HepG2 (cell line): Measurements from ENCODE around the gene SCYL1. TPM values are rescaled to one million over a fixed set of nuclear protein-coding genes. Genes with fewer than 3 reads are reported as not detected.
A peak's percentile ranks its signal among the peaks of the same experiment; 100 is the strongest.

Experiments
- ARID3A ChIP-seq: IDR thresholded peaks from 2 replicates; pipeline ENCODE4 v1.6.1; 2012; ENCODE audit warnings: low read depth, low read length, improper control_type of control experiment
- EHMT2 ChIP-seq: fragments of 200-600 bp; sonication (generic); IDR thresholded peaks from 2 replicates; pipeline ENCODE4 v1.7.0; 2017; ENCODE audit warnings: antibody characterized with exemption, low read depth, low read length, borderline replicate concordance
- ESRRA ChIP-seq: sonication (generic); formaldehyde crosslinking; IDR thresholded peaks from 2 replicates; pipeline ENCODE4 v1.5.1; 2020; ENCODE audit warnings: mild to moderate bottlenecking, low read depth, missing genetic modification reagents
- GLI4 ChIP-seq: sonication (generic); formaldehyde crosslinking; IDR thresholded peaks from 2 replicates; pipeline ENCODE4 v1.5.1; 2020; ENCODE audit warnings: missing genetic modification reagents, mild to moderate bottlenecking, moderate library complexity, borderline replicate concordance
- KDM1A ChIP-seq: IDR thresholded peaks from 2 replicates; pipeline ENCODE4 v1.6.1; 2016; ENCODE audit warnings: missing compliant biosample characterization
- MLLT10 ChIP-seq: sonication (generic); formaldehyde crosslinking; IDR thresholded peaks from 2 replicates; pipeline ENCODE4 v1.4.0; 2020; ENCODE audit warnings: missing genetic modification reagents
- NPAS2 ChIP-seq: sonication (generic); formaldehyde crosslinking; IDR thresholded peaks from 2 replicates; pipeline ENCODE4 v1.8.0; 2022; ENCODE audit warnings: mild to moderate bottlenecking, missing genetic modification reagents, borderline replicate concordance
- PAWR ChIP-seq: sonication (generic); formaldehyde crosslinking; IDR thresholded peaks from 2 replicates; pipeline ENCODE4 v1.4.0; 2020; ENCODE audit warnings: missing genetic modification reagents, mild to moderate bottlenecking, borderline replicate concordance
- RFX3 ChIP-seq: IDR thresholded peaks from 2 replicates; pipeline ENCODE4 v1.6.1; 2016; ENCODE audit warnings: missing biosample characterization, missing genetic modification reagents
- RFXAP ChIP-seq: sonication (generic); formaldehyde crosslinking; IDR thresholded peaks from 2 replicates; pipeline ENCODE4 v1.4.0; 2020; ENCODE audit warnings: missing genetic modification reagents, borderline replicate concordance
- SIN3A ChIP-seq: IDR thresholded peaks from 2 replicates; pipeline ENCODE4 v1.6.1; 2011; ENCODE audit warnings: low read depth, mild to moderate bottlenecking, control low read depth, low read length, borderline replicate concordance
- TARDBP ChIP-seq: sonication (generic); formaldehyde crosslinking; IDR thresholded peaks from 2 replicates; pipeline ENCODE4 v1.8.0; 2022; ENCODE audit warnings: mild to moderate bottlenecking, missing genetic modification reagents
- TBL1XR1 ChIP-seq: fragments of 150-350 bp; IDR thresholded peaks from 2 replicates; pipeline ENCODE4 v1.6.1; 2014; ENCODE audit warnings: borderline replicate concordance, low read length; ENCODE audit not compliant: partially characterized antibody
- TFAP4 ChIP-seq: sonication (generic); IDR thresholded peaks from 2 replicates; pipeline ENCODE4 v1.6.1; 2016; ENCODE audit warnings: low read depth, borderline replicate concordance
- ZC3H13 ChIP-seq: sonication (generic); formaldehyde crosslinking; IDR thresholded peaks from 2 replicates; pipeline ENCODE4 v1.8.1; 2023; ENCODE audit warnings: mild to moderate bottlenecking, missing genetic modification reagents, moderate library complexity
- ZFX ChIP-seq: sonication (generic); formaldehyde crosslinking; IDR thresholded peaks from 2 replicates; pipeline ENCODE4 v1.4.0; 2020; ENCODE audit warnings: mild to moderate bottlenecking, low read depth, missing genetic modification reagents, moderate library complexity
- ZMYM2 ChIP-seq: sonication (generic); formaldehyde crosslinking; IDR thresholded peaks from 2 replicates; pipeline ENCODE4 v1.8.0; 2022; ENCODE audit warnings: mild to moderate bottlenecking, missing genetic modification reagents
- ZNF121 ChIP-seq: sonication (generic); formaldehyde crosslinking; IDR thresholded peaks from 2 replicates; pipeline ENCODE4 v1.5.0; 2020; ENCODE audit warnings: mild to moderate bottlenecking, missing genetic modification reagents
- ZNF17 ChIP-seq: sonication (generic); formaldehyde crosslinking; IDR thresholded peaks from 2 replicates; pipeline ENCODE4 v1.5.0; 2020; ENCODE audit warnings: mild to moderate bottlenecking, missing genetic modification reagents
- polyA plus RNA-seq, 8 experiments: library from polyadenylated mRNA; depleted of rRNA in 3 of 8; stranded (reverse) in 7 of 8; unstranded in 1 of 8; fragments of >200 nt; fragmentation: Illumina TruSeq in 4 of 8; extraction: Trizol in 4 of 8; gene quantifications; 2 replicates each; pipeline versions ENCODE4 v1.2.1 to v1.2.3, GENCODE V29; 2011 to 2016; ENCODE audit warnings: low read depth in 4 of 8, missing spikeins in 1 of 8, mixed read lengths in 1 of 8; ENCODE audit not compliant: insufficient read depth in 1 of 8
- total RNA-seq, 5 experiments: library from RNA; depleted of rRNA; stranded (reverse); fragments of >200 nt; fragmentation: Illumina TruSeq; extraction: Trizol; gene quantifications; 2 replicates each; pipeline ENCODE4 v1.2.3, GENCODE V29; 2016; ENCODE audit warnings: low read depth in 1 of 5
- TF ChIP-seq, protein P1 (sequence below): sonication (generic); formaldehyde crosslinking; IDR thresholded peaks from one replicate; pipeline ENCODE4 v1.5.1; 2020; ENCODE audit warnings: mild to moderate bottlenecking, missing genetic modification reagents; ENCODE audit errors: not compliant biosample characterization

Gene SCYL1
- total and polyA plus RNA-seq, 2 of the 13 experiments (the other 11 are each of a cell fraction or from before 2014, with no cell fraction given): 65.9 to 103 TPM

DNA sequence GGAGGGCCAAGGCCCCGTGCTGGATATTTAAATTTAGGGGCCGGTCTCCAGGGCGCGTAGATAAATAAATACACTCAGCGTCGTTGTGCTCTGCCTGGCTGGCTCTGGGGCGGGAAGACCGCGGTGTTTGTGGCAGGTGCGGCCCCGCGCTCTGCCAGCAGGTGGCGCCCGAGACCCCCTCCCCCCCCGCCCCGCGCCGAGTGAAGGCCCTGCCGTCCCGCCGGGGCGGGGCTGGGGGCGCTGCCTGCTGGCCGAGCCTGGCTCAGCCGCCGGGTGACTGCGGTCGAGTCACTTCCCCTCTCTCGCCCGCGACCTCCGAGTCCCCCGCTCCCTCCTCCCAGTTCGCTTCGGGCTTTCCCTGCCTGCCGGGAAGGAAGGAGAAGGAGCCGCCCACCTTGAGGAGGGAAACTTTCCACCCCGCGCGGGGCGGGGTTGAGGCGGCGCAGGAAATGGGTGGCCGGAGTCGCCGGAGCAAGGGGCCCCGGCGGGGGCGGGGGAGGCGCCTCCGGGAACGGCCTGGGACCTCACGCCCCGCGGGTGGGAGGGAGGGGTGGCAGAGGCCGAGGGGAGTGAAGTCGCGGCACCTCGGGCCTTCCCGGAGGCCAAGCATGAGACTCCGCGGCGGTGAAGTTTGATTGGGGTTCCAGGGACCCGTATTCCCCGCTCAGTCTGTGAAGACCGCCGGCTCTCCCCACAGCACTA, 49.4 kb downstream of the SCYL1 start (continued):
- TF ChIP-seq, protein P1, sequence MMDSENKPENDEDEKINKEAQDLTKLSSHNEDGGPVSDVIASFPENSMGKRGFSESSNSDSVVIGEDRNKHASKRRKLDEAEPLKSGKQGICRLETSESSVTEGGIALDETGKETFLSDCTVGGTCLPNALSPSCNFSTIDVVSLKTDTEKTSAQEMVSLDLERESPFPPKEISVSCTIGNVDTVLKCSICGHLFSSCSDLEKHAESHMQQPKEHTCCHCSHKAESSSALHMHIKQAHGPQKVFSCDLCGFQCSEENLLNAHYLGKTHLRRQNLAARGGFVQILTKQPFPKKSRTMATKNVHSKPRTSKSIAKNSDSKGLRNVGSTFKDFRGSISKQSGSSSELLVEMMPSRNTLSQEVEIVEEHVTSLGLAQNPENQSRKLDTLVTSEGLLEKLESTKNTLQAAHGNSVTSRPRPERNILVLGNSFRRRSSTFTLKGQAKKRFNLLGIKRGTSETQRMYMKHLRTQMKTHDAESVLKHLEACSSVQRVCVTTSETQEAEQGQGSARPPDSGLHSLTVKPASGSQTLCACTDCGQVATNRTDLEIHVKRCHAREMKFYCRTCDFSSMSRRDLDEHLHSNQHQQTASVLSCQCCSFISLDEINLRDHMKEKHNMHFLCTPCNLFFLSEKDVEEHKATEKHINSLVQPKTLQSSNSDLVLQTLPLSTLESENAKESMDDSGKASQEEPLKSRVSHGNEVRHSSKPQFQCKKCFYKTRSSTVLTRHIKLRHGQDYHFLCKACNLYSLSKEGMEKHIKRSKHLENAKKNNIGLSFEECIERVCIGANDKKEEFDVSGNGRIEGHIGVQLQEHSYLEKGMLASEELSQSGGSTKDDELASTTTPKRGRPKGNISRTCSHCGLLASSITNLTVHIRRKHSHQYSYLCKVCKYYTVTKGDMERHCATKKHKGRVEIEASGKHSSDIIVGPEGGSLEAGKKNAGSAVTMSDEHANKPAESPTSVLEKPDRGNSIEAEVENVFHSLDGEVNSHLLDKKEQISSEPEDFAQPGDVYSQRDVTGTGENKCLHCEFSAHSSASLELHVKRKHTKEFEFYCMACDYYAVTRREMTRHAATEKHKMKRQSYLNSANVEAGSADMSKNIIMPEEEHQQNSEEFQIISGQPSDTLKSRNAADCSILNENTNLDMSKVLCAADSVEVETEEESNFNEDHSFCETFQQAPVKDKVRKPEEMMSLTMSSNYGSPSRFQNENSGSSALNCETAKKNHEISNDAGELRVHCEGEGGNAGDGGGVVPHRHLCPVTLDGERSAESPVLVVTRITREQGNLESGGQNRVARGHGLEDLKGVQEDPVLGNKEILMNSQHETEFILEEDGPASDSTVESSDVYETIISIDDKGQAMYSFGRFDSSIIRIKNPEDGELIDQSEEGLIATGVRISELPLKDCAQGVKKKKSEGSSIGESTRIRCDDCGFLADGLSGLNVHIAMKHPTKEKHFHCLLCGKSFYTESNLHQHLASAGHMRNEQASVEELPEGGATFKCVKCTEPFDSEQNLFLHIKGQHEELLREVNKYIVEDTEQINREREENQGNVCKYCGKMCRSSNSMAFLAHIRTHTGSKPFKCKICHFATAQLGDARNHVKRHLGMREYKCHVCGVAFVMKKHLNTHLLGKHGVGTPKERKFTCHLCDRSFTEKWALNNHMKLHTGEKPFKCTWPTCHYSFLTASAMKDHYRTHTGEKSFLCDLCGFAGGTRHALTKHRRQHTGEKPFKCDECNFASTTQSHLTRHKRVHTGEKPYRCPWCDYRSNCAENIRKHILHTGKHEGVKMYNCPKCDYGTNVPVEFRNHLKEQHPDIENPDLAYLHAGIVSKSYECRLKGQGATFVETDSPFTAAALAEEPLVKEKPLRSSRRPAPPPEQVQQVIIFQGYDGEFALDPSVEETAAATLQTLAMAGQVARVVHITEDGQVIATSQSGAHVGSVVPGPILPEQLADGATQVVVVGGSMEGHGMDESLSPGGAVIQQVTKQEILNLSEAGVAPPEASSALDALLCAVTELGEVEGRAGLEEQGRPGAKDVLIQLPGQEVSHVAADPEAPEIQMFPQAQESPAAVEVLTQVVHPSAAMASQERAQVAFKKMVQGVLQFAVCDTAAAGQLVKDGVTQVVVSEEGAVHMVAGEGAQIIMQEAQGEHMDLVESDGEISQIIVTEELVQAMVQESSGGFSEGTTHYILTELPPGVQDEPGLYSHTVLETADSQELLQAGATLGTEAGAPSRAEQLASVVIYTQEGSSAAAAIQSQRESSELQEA (CRISPR knock-in tag): no peak
- TF ChIP-seq TARDBP (CRISPR knock-in tag) (no peak), SIN3A (no peak; the same call in 1 of the 2 replicates), ARID3A (no peak), GLI4 (CRISPR knock-in tag) (no peak), EHMT2 (no peak), MLLT10 (CRISPR knock-in tag) (no peak), PAWR (CRISPR knock-in tag) (no peak), ZNF17 (CRISPR knock-in tag) (no peak), KDM1A (CRISPR knock-in tag) (no peak), ZFX (CRISPR knock-in tag) (peak; percentile 59), ZMYM2 (CRISPR knock-in tag) (no peak), ESRRA (CRISPR knock-in tag) (no peak), ZNF121 (CRISPR knock-in tag) (no peak), RFXAP (CRISPR knock-in tag) (no peak), NPAS2 (no peak), TFAP4 (no peak; the same call in 1 of the 2 replicates), ZC3H13 (CRISPR knock-in tag) (no peak; the same call in 1 of the 2 replicates), RFX3 (no peak), TBL1XR1 (no peak)
